A673 (cell line): ENCODE measurements around the gene MITF. TPM values are rescaled to one million over a fixed set of nuclear protein-coding genes. Genes with fewer than 3 reads are reported as not detected.

ENCODE experiments used
- Bru-seq: library from RNA; stranded (reverse); fragments of 400-500 nt; gene quantifications from one replicate; lab custom pipeline; 2021; lab: Mats Ljungman, UMichigan
- BruChase-seq, 2 experiments: library from RNA; stranded (reverse); fragments of 400-500 nt; gene quantifications; one replicate each; lab custom pipeline; 2021; lab: Mats Ljungman, UMichigan
- BruUV-seq: library from RNA; stranded (reverse); fragments of 400-500 nt; replicated peaks from 2 replicates; lab custom pipeline; 2021; lab: Mats Ljungman, UMichigan
- CTCF ChIA-PET: fragments of 300-600 bp; sonication (Branson Sonifier 250); formaldehyde crosslinking; loops from one replicate; lab custom pipeline; 2022; ENCODE audit warnings: antibody characterized with exemption; lab: Charles Lee
- POLR2A ChIA-PET: fragments of 300-600 bp; sonication (Branson Sonifier 250); formaldehyde crosslinking; loops from one replicate; lab custom pipeline; 2022; ENCODE audit warnings: antibody characterized with exemption; ENCODE audit not compliant: low non-redundant PET; lab: Charles Lee
- DNase-seq: peaks from one replicate; pipeline ENCODE4 v3.0.0-alpha.2; 2015; ENCODE audit warnings: low spot score
- H3K27ac ChIP-seq: fragments of 200-600 bp; sonication (generic); 2 replicates; pipeline ENCODE4 v1.5.1; 2016; ENCODE audit warnings: mixed run types, low read depth, mild to moderate bottlenecking, mixed read lengths, antibody characterized with exemption, low read length; ENCODE audit not compliant: poor library complexity, severe bottlenecking
- H3K27me3 ChIP-seq: fragments of 200-600 bp; sonication (generic); replicated peaks from 2 replicates; pipeline ENCODE4 v1.6.1; 2017; ENCODE audit warnings: mixed run types, low read depth, mild to moderate bottlenecking, mixed read lengths, antibody characterized with exemption, low read length; ENCODE audit not compliant: insufficient read depth, poor library complexity
- H3K36me3 ChIP-seq: fragments of 200-600 bp; sonication (generic); 2 replicates; pipeline ENCODE4 v1.6.1; 2016; ENCODE audit warnings: mixed run types, mild to moderate bottlenecking, mixed read lengths, antibody characterized with exemption, low read length; ENCODE audit not compliant: insufficient read depth, poor library complexity, severe bottlenecking
- H3K4me1 ChIP-seq: fragments of 200-600 bp; sonication (generic); 2 replicates; pipeline ENCODE4 v1.6.1; 2017; ENCODE audit warnings: mixed run types, mild to moderate bottlenecking, mixed read lengths, antibody characterized with exemption, low read length; ENCODE audit not compliant: insufficient read depth, poor library complexity, severe bottlenecking
- H3K4me3 ChIP-seq: fragments of 200-600 bp; sonication (generic); 2 replicates; pipeline ENCODE4 v1.5.1; 2016; ENCODE audit warnings: low read depth, mixed run types, mild to moderate bottlenecking, mixed read lengths, low read length; ENCODE audit not compliant: poor library complexity, severe bottlenecking
- H3K9me3 ChIP-seq: fragments of 200-600 bp; sonication (generic); 2 replicates; pipeline ENCODE4 v1.6.1; 2016; ENCODE audit warnings: mixed run types, low read depth, mild to moderate bottlenecking, mixed read lengths, antibody characterized with exemption, low read length; ENCODE audit not compliant: poor library complexity, severe bottlenecking
- EZH2 ChIP-seq: fragments of 200-600 bp; sonication (generic); IDR thresholded peaks from 2 replicates; pipeline ENCODE4 v1.6.1; 2017; ENCODE audit warnings: borderline replicate concordance, low read depth, mild to moderate bottlenecking, mixed read lengths, antibody characterized with exemption, low read length; ENCODE audit not compliant: poor library complexity, severe bottlenecking
- intact Hi-C: fragments of 100-400 bp; cut with micrococcal nuclease; formaldehyde crosslinking; loops from one replicate; pipeline ENCODE4 v1.10.0; 2022; ENCODE audit not compliant: unreplicated experiment
- long read RNA-seq: library from polyadenylated mRNA; stranded (forward); transcript quantifications from one replicate; pipeline ENCODE4 v2.0.0, GENCODE V29; 2022
- total RNA-seq: library from RNA; stranded (reverse); gene quantifications from 2 replicates; pipeline ENCODE4 v1.2.3, GENCODE V29; 2021
- TF ChIP-seq, protein P1 (sequence below): fragments of 300-800, 200-600 bp; sonication (generic); conservative IDR thresholded peaks from 2 replicates; pipeline ENCODE4 v1.5.1; 2017; ENCODE audit warnings: low read depth, mild to moderate bottlenecking, antibody characterized with exemption, low read length, moderate library complexity, mixed read lengths

MITF gene, protein sequence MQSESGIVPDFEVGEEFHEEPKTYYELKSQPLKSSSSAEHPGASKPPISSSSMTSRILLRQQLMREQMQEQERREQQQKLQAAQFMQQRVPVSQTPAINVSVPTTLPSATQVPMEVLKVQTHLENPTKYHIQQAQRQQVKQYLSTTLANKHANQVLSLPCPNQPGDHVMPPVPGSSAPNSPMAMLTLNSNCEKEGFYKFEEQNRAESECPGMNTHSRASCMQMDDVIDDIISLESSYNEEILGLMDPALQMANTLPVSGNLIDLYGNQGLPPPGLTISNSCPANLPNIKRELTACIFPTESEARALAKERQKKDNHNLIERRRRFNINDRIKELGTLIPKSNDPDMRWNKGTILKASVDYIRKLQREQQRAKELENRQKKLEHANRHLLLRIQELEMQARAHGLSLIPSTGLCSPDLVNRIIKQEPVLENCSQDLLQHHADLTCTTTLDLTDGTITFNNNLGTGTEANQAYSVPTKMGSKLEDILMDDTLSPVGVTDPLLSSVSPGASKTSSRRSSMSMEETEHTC
- 0.44 and 0.52 TPM in 2 replicates for total RNA-seq
- percentile 25 among the genes with signal in this experiment for Bru-seq, nascent RNA
- percentile 18 among the genes with signal in this experiment for BruChase-seq, experiment 1, labeled RNA remaining after a 2-hour chase
- percentile 12 among the genes with signal in this experiment for BruChase-seq, experiment 2, labeled RNA remaining after a 6-hour chase
- long read RNA-seq, full-length matches to known transcripts, result 2 of 2 reads
- long read RNA-seq, partial matches to known transcripts, result 0 of 2 reads
- long read RNA-seq, other reads (novel, unspliced or antisense), result 0 of 2 reads

DNA sequence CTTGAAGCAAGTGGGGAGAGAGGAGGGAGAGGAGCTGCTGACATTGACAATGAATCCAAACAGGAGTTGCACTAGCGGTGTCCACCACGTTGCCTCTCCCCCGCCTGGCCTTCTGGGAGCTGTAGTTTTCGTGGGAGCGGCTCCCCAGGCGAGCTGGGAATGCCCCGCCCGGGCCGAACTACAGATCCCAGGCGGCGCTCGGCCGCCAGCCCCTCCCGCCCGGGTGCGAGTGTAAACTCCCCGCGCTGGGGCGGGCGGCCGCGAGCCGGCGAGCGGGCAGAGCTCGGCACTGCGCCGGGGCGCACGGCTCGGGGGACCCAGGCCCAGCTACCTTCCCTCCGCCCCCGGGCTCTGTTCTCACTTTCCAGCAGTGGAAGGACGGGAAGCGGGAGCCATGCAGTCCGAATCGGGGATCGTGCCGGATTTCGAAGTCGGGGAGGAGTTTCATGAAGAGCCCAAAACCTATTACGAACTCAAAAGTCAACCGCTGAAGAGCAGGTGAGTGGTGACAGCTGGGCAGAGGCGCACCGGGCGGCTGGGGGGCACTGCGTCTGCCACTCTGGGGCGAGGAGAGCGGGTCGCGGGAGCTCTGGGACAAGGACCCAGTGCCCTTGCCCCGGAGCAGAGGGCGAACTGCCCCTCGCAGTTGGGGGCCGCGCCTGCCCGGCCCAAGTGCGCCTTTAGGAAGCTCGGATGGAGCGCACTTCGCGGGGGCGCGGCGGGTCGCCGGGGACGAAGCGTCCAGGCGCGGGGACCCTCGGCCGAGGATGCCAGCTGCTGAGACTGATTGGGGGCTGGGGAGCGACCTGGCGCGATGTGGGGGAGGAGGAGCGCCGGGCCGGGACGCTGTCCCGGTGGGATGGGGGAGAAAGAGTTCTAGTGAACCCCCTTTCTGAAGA lies at the start of gene MITF:
Gene MITF (plus strand): TSS at position 261 of the 899 bp plus-strand sequence. CDS start 134 bp downstream, at position 395.
- Histone ChIP-seq H3K9me3 (no peaks in the 10 kb centered on the region), H3K36me3 (no peaks in the 10 kb centered on the region), H3K27me3 (no peaks in the 10 kb centered on the region), H3K4me3 (peak within 1 kb of the TSS; percentile 57), H3K27ac (no peak within 1 kb of the TSS), H3K4me1 (no peaks in the 10 kb centered on the region)
- no TSS peak for BruUV-seq
- CTCF ChIA-PET, result no interaction called here
- intact Hi-C loops, result no loop called here
- POLR2A ChIA-PET, result interaction anchor here (0.6 kb wide), 1 partner anchor 11 kb away, joined by 3 read pairs; no protein-coding TSS in a partner anchor
- peak; percentile 87 for DNase-seq
- TF ChIP-seq EZH2, result no peak
- TF ChIP-seq, protein P1, sequence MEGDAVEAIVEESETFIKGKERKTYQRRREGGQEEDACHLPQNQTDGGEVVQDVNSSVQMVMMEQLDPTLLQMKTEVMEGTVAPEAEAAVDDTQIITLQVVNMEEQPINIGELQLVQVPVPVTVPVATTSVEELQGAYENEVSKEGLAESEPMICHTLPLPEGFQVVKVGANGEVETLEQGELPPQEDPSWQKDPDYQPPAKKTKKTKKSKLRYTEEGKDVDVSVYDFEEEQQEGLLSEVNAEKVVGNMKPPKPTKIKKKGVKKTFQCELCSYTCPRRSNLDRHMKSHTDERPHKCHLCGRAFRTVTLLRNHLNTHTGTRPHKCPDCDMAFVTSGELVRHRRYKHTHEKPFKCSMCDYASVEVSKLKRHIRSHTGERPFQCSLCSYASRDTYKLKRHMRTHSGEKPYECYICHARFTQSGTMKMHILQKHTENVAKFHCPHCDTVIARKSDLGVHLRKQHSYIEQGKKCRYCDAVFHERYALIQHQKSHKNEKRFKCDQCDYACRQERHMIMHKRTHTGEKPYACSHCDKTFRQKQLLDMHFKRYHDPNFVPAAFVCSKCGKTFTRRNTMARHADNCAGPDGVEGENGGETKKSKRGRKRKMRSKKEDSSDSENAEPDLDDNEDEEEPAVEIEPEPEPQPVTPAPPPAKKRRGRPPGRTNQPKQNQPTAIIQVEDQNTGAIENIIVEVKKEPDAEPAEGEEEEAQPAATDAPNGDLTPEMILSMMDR, result no peak

DNA sequence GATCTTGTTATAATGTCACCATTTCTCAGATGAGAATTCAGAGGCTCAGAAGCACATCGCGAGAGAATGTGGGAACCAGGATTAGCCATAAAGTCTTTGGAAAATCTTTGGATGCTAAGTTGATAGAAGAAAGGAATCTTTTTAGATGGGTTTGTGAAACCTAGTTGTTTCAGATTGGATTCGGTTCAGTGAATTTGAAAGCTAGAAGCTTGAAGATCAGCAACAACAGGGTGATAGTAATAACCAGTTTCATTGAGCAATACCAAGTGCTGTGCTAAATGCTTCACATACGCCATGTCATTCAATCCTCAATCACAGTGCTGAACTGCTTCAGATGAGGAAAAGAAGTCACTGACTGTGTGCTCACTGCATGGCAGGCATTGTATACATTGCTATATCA lies 47.4 kb upstream of the MITF start:
- no peaks in the 10 kb centered on the region for H3K27me3 ChIP-seq
- DNase-seq, result peak; percentile 16
- POLR2A ChIA-PET, result no interaction called here

More for the DNA sequence above, 47.4 kb upstream of the MITF start:
- intact Hi-C loops, result loop anchor here (2.0 to 5.0 kb wide), 3 partner anchors 101 to 255 kb away; no protein-coding TSS in a partner anchor
- H3K4me3 ChIP-seq, result no peak overlapping the region
- H3K36me3 ChIP-seq, result no peaks in the 10 kb centered on the region
- no peak overlapping the region for H3K27ac ChIP-seq
- CTCF ChIA-PET, result interaction anchor here (0.6 kb wide), 1 partner anchor 264 kb away, joined by 3 read pairs; no protein-coding TSS in a partner anchor
- TF ChIP-seq, protein P1, result no peak
- no peak for TF ChIP-seq EZH2
- BruUV-seq, result no TSS peak
- H3K4me1 ChIP-seq, result no peaks in the 10 kb centered on the region
- no peaks in the 10 kb centered on the region for H3K9me3 ChIP-seq
